Activated CD8-positive, alpha-beta T cell treated with anti-CD3 and anti-CD28 coated beads for 36 hours (primary cell): Measurements from ENCODE around the gene HMCN1. TPM values are rescaled to one million over a fixed set of nuclear protein-coding genes. Genes with fewer than 3 reads are reported as not detected.

Source experiments
- ATAC-seq: fragments of 200-7000 bp; cut with Tn5 transposase; one replicate; pipeline ENCODE4 v1.10.0; 2021; ENCODE audit warnings: mild to moderate bottlenecking, moderate library complexity
- CTCF ChIA-PET: fragments of 350-600 bp; sonication (Branson Sonifier 250); formaldehyde crosslinking; loops from one replicate; lab custom pipeline; 2021; ENCODE audit warnings: antibody characterized with exemption; lab: Charles Lee
- POLR2A ChIA-PET: fragments of 350-600 bp; sonication (Branson Sonifier 250); formaldehyde crosslinking; loops from one replicate; lab custom pipeline; 2021; ENCODE audit warnings: antibody characterized with exemption; lab: Charles Lee
- DNase-seq: peaks from one replicate; pipeline ENCODE4 v3.0.0-alpha.2; 2020
- H3K27ac Mint-ChIP-seq: one replicate; pipeline ENCODE4 v1.8.0; 2021; ENCODE audit warnings: mild to moderate bottlenecking, mixed read lengths
- H3K27me3 Mint-ChIP-seq: one replicate; pipeline ENCODE4 v1.8.0; 2021; ENCODE audit warnings: mixed read lengths
- H3K36me3 Mint-ChIP-seq: one replicate; pipeline ENCODE4 v1.8.0; 2021; ENCODE audit warnings: low read depth, mixed read lengths
- H3K4me1 Mint-ChIP-seq: one replicate; pipeline ENCODE4 v1.8.0; 2021; ENCODE audit warnings: low read depth, mixed read lengths
- H3K4me3 Mint-ChIP-seq: one replicate; pipeline ENCODE4 v1.8.0; 2021; ENCODE audit warnings: mild to moderate bottlenecking, moderate library complexity, mixed read lengths
- H3K9me3 Mint-ChIP-seq: one replicate; pipeline ENCODE4 v1.8.0; 2021; ENCODE audit warnings: mixed read lengths
- CTCF ChIP-seq: fragments of 200-600 bp; IDR thresholded peaks from one replicate; pipeline ENCODE4 v1.8.0; 2022; ENCODE audit warnings: antibody characterized with exemption, mild to moderate bottlenecking
- intact Hi-C: fragments of 100-400 bp; cut with micrococcal nuclease; formaldehyde crosslinking; loops from one replicate; pipeline ENCODE4 v1.10.0; 2022
- total RNA-seq, 2 experiments: library from RNA; stranded (reverse); gene quantifications; one replicate each; pipeline ENCODE4 v1.2.3, GENCODE V29; 2021

The HMCN1 gene
- total RNA-seq, 2 experiments from 2014 or later = not detected

GRCh38 chr1:185860859-185861258 lies 126.7 kb downstream of the HMCN1 start:
- no peak for TF ChIP-seq CTCF
- Mint-ChIP-seq H3K4me3 (no peak overlapping the region), H3K36me3 (no peaks in the 10 kb centered on the region), H3K27me3 (peaks cover 3% of the 10 kb centered on the region), H3K27ac (no peak overlapping the region), H3K9me3 (no peaks in the 10 kb centered on the region), H3K4me1 (no peaks in the 10 kb centered on the region)
- intact Hi-C loops = no loop called here
- no peak for DNase-seq
- ChIA-PET CTCF (no interaction called here), POLR2A (no interaction called here)
- ATAC-seq = no peak

- Mint-ChIP-seq H3K36me3 (no peaks in the 10 kb centered on the region), H3K27ac (no peak overlapping the region), H3K4me3 (no peak overlapping the region), H3K4me1 (no peaks in the 10 kb centered on the region), H3K27me3 (peaks cover 3% of the 10 kb centered on the region), H3K9me3 (no peaks in the 10 kb centered on the region)
- intact Hi-C loops = no loop called here
- DNase-seq (no peak), ATAC-seq (no peak)
- ChIA-PET CTCF (no interaction called here), POLR2A (no interaction called here)
- TF ChIP-seq CTCF = no peak
Observed at GRCh38 chr1:185861630-185862029, 127.4 kb downstream of the HMCN1 start.

DNA sequence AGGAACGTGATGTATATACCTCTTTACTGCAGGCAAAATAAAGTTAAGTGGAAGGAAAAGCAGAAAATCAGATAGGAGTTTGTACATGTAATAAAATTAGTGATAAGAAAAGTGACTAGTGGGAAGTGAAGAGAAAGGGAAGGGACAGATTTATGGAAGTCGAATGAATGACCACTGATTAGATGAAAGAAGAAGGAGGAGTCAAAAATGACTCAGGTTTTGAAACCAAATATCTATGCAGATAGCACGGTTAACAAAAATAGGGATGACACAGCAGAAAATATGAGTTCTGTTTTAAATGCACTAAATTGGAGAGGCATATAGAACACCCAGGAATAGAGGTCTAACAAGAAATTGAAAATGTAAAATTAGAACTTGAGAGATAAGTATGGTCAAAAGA lies 128.0 kb downstream of the HMCN1 start:
- ChIA-PET POLR2A (no interaction called here), CTCF (no interaction called here)
- intact Hi-C loops = no loop called here
- Mint-ChIP-seq H3K4me3 (no peak overlapping the region), H3K36me3 (no peaks in the 10 kb centered on the region), H3K9me3 (no peaks in the 10 kb centered on the region), H3K27me3 (peaks cover 3% of the 10 kb centered on the region), H3K27ac (no peak overlapping the region), H3K4me1 (no peaks in the 10 kb centered on the region)
- no peak for TF ChIP-seq CTCF
- no peak for ATAC-seq
- DNase-seq = no peak

- ChIA-PET POLR2A (no interaction called here), CTCF (no interaction called here)
- no peaks in the 10 kb centered on the region for H3K36me3 Mint-ChIP-seq
- H3K4me3 Mint-ChIP-seq = no peak overlapping the region
- no peaks in the 10 kb centered on the region for H3K4me1 Mint-ChIP-seq
- TF ChIP-seq CTCF = no peak
- ATAC-seq (no peak), DNase-seq (no peak)
- H3K27ac Mint-ChIP-seq = no peak overlapping the region
- intact Hi-C loops = no loop called here
- no peaks in the 10 kb centered on the region for H3K9me3 Mint-ChIP-seq
- H3K27me3 Mint-ChIP-seq = peaks cover 8% of the 10 kb centered on the region
Observed at GRCh38 chr1:185864331-185864730, 130.1 kb downstream of the HMCN1 start.

DNA sequence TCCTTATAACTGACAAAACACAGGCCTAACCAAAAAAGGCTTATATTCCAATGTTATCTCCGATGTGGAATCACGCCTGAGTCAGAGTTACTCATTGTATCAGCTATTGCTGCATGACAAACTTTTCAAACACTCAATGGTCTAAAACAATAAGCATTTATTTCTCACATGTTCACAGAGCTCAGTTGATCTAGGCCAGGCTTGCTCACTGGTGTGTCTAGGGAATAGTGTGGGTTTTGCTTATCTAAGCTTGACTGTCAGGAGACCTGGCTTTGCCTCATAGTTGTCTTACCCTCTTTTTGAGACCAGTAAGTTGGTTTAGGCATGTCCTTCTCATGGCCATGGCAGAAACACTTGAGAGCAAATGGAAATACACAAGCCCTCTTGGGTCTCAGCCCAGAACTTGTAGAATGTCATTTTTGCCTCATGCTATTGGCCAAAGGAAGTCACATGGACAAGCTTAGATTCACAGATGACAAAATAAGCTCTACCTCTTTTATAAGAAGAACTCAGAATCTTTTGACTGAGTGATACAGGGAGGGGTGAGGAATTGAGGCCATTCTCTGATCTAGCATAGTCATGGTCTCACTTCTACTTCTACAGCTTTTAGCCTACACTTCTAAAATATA lies 130.8 kb downstream of the HMCN1 start:
- Mint-ChIP-seq H3K4me1 (no peaks in the 10 kb centered on the region), H3K4me3 (no peak overlapping the region), H3K9me3 (no peaks in the 10 kb centered on the region), H3K36me3 (no peaks in the 10 kb centered on the region), H3K27me3 (peaks cover 8% of the 10 kb centered on the region), H3K27ac (no peak overlapping the region)
- ChIA-PET CTCF (no interaction called here), POLR2A (no interaction called here)
- DNase-seq (no peak), ATAC-seq (no peak)
- intact Hi-C loops = no loop called here
- no peak for TF ChIP-seq CTCF
